A673 (cell line): ENCODE data around the gene CAND1. TPM values are rescaled to one million over a fixed set of nuclear protein-coding genes. Genes with fewer than 3 reads are reported as not detected.

Experiments used
- BruUV-seq: library from RNA; stranded (reverse); fragments of 400-500 nt; replicated peaks from 2 replicates; lab custom pipeline; 2021; lab: Mats Ljungman, UMichigan
- CTCF ChIA-PET: fragments of 300-600 bp; sonication (Branson Sonifier 250); formaldehyde crosslinking; loops from one replicate; lab custom pipeline; 2022; ENCODE audit warnings: antibody characterized with exemption; lab: Charles Lee
- POLR2A ChIA-PET: fragments of 300-600 bp; sonication (Branson Sonifier 250); formaldehyde crosslinking; loops from one replicate; lab custom pipeline; 2022; ENCODE audit warnings: antibody characterized with exemption; ENCODE audit not compliant: low non-redundant PET; lab: Charles Lee
- DNase-seq: peaks from one replicate; pipeline ENCODE4 v3.0.0-alpha.2; 2015; ENCODE audit warnings: low spot score
- H3K27ac ChIP-seq: fragments of 200-600 bp; sonication (generic); 2 replicates; pipeline ENCODE4 v1.5.1; 2016; ENCODE audit warnings: mixed run types, low read depth, mild to moderate bottlenecking, mixed read lengths, antibody characterized with exemption, low read length; ENCODE audit not compliant: poor library complexity, severe bottlenecking
- H3K27me3 ChIP-seq: fragments of 200-600 bp; sonication (generic); replicated peaks from 2 replicates; pipeline ENCODE4 v1.6.1; 2017; ENCODE audit warnings: mixed run types, low read depth, mild to moderate bottlenecking, mixed read lengths, antibody characterized with exemption, low read length; ENCODE audit not compliant: insufficient read depth, poor library complexity
- H3K36me3 ChIP-seq: fragments of 200-600 bp; sonication (generic); 2 replicates; pipeline ENCODE4 v1.6.1; 2016; ENCODE audit warnings: mixed run types, mild to moderate bottlenecking, mixed read lengths, antibody characterized with exemption, low read length; ENCODE audit not compliant: insufficient read depth, poor library complexity, severe bottlenecking
- H3K4me1 ChIP-seq: fragments of 200-600 bp; sonication (generic); 2 replicates; pipeline ENCODE4 v1.6.1; 2017; ENCODE audit warnings: mixed run types, mild to moderate bottlenecking, mixed read lengths, antibody characterized with exemption, low read length; ENCODE audit not compliant: insufficient read depth, poor library complexity, severe bottlenecking
- H3K4me3 ChIP-seq: fragments of 200-600 bp; sonication (generic); 2 replicates; pipeline ENCODE4 v1.5.1; 2016; ENCODE audit warnings: low read depth, mixed run types, mild to moderate bottlenecking, mixed read lengths, low read length; ENCODE audit not compliant: poor library complexity, severe bottlenecking
- H3K9me3 ChIP-seq: fragments of 200-600 bp; sonication (generic); 2 replicates; pipeline ENCODE4 v1.6.1; 2016; ENCODE audit warnings: mixed run types, low read depth, mild to moderate bottlenecking, mixed read lengths, antibody characterized with exemption, low read length; ENCODE audit not compliant: poor library complexity, severe bottlenecking
- EZH2 ChIP-seq: fragments of 200-600 bp; sonication (generic); IDR thresholded peaks from 2 replicates; pipeline ENCODE4 v1.6.1; 2017; ENCODE audit warnings: borderline replicate concordance, low read depth, mild to moderate bottlenecking, mixed read lengths, antibody characterized with exemption, low read length; ENCODE audit not compliant: poor library complexity, severe bottlenecking
- intact Hi-C: fragments of 100-400 bp; cut with micrococcal nuclease; formaldehyde crosslinking; loops from one replicate; pipeline ENCODE4 v1.10.0; 2022; ENCODE audit not compliant: unreplicated experiment
- total RNA-seq: library from RNA; stranded (reverse); gene quantifications from 2 replicates; pipeline ENCODE4 v1.2.3, GENCODE V29; 2021
- TF ChIP-seq, protein P1 (sequence below): fragments of 300-800, 200-600 bp; sonication (generic); conservative IDR thresholded peaks from 2 replicates; pipeline ENCODE4 v1.5.1; 2017; ENCODE audit warnings: low read depth, mild to moderate bottlenecking, antibody characterized with exemption, low read length, moderate library complexity, mixed read lengths

Gene CAND1
- total RNA-seq, 1 experiment from 2014 or later = 195 TPM

DNA sequence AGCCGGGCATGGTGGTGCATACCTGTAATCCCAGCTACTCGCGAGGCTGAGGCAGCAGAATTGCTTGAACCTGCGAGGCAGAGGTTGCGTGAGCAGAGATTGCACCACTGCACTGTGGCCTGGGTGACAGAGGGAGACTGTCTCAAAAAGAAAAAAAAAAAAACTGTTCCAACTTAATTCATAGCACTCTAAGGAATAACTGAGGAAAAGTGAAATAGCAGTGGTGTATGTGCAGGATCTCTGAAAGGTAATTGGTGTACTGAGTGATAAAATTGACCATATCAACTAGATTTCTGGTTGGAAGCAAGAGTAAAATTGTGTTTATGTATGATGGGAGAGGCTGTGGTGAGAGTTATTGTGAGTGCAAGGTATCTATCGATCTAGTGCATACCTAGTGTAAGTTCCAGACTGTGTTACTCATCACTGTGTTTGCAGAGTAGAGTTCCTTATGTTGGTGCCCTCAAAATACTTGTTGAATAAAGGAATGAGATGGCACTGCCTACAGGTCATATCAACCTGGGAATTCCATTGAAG lies 6.3 kb downstream of the CAND1 start:
- BruUV-seq = no TSS peak
- no peaks in the 10 kb centered on the region for H3K36me3 ChIP-seq
- DNase-seq = no peak
- ChIA-PET CTCF (no interaction called here), POLR2A (no interaction called here)
- intact Hi-C loops = no loop called here
- TF ChIP-seq EZH2 = no peak
- TF ChIP-seq, protein P1, sequence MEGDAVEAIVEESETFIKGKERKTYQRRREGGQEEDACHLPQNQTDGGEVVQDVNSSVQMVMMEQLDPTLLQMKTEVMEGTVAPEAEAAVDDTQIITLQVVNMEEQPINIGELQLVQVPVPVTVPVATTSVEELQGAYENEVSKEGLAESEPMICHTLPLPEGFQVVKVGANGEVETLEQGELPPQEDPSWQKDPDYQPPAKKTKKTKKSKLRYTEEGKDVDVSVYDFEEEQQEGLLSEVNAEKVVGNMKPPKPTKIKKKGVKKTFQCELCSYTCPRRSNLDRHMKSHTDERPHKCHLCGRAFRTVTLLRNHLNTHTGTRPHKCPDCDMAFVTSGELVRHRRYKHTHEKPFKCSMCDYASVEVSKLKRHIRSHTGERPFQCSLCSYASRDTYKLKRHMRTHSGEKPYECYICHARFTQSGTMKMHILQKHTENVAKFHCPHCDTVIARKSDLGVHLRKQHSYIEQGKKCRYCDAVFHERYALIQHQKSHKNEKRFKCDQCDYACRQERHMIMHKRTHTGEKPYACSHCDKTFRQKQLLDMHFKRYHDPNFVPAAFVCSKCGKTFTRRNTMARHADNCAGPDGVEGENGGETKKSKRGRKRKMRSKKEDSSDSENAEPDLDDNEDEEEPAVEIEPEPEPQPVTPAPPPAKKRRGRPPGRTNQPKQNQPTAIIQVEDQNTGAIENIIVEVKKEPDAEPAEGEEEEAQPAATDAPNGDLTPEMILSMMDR = no peak
- H3K9me3 ChIP-seq = no peaks in the 10 kb centered on the region
- no peaks in the 10 kb centered on the region for H3K27me3 ChIP-seq
- H3K4me3 ChIP-seq = no peak overlapping the region
- H3K4me1 ChIP-seq = peaks cover 37% of the 10 kb centered on the region
- H3K27ac ChIP-seq = no peak overlapping the region

DNA sequence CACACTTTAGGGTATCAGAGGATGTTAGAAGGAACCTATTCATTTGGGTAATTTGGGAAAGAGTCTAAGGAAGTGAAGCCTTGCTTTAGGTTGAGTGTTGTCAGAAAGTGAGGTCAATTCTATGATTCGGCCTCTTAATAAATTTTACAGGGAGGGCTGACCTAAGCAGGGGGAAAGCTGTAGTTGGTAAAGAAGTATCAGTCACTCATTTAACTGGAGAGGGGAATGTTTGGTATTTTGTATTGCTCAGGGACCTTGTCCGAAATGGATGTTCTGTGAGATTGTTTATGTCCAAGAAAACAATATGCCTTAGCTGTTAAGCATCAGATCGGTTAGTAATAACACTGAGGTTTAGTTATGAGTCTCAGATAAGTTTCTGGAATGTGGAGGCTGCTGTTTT lies 7.3 kb downstream of the CAND1 start:
- Histone ChIP-seq H3K4me1 (peaks cover 35% of the 10 kb centered on the region), H3K4me3 (no peak overlapping the region), H3K27me3 (no peaks in the 10 kb centered on the region), H3K36me3 (no peaks in the 10 kb centered on the region), H3K27ac (no peak overlapping the region), H3K9me3 (no peaks in the 10 kb centered on the region)
- POLR2A ChIA-PET = interaction anchor here (0.6 kb wide), 1 partner anchor 1396 kb away, joined by 3 read pairs; no protein-coding TSS in a partner anchor
- TF ChIP-seq, protein P1 = no peak
- no peak for TF ChIP-seq EZH2
- no peak for DNase-seq
- intact Hi-C loops = no loop called here
- CTCF ChIA-PET = no interaction called here
- BruUV-seq = no TSS peak

DNA sequence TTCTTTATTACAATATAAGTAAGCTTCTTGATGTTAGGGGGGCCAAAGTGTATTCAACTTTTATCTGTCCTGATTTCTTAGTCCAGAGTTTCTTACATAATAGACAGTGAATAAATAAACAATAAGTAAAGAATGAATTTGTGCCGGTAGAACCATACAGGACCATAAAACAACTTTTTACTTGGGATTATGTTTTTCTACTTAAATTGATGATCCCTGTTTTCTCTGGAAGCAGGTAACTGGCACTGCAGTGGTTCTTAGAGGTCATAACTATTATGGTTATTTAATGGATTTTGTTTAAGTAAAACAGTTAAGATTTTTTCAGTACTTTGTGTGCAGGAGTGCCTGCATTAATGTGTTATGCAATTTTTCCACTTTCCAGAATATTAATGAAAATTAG lies 10.5 kb downstream of the CAND1 start:
- Histone ChIP-seq H3K9me3 (no peaks in the 10 kb centered on the region), H3K27ac (no peak overlapping the region), H3K27me3 (no peaks in the 10 kb centered on the region), H3K4me1 (peaks cover 18% of the 10 kb centered on the region), H3K4me3 (no peak overlapping the region), H3K36me3 (peaks cover 28% of the 10 kb centered on the region)
- ChIA-PET CTCF (no interaction called here), POLR2A (no interaction called here)
- TF ChIP-seq EZH2 = no peak
- TF ChIP-seq, protein P1 = no peak
- BruUV-seq = no TSS peak
- no peak for DNase-seq
- intact Hi-C loops = no loop called here
